HG02943 (cell line): Measurements from ENCODE around the gene FYB2.
"Not testable (repeated sequence)": the region's sequence is repeated elsewhere in the genome, so short reads cannot be mapped to it uniquely, and the experiment has no call there.

ENCODE experiments used
- ATAC-seq: cut with Tn5 transposase; IDR thresholded peaks from one replicate; pipeline ENCODE4 v1.9.1; 2021; ENCODE audit warnings: mild to moderate bottlenecking, low read depth, moderate library complexity; ENCODE audit not compliant: unreplicated experiment

Gene FYB2

DNA sequence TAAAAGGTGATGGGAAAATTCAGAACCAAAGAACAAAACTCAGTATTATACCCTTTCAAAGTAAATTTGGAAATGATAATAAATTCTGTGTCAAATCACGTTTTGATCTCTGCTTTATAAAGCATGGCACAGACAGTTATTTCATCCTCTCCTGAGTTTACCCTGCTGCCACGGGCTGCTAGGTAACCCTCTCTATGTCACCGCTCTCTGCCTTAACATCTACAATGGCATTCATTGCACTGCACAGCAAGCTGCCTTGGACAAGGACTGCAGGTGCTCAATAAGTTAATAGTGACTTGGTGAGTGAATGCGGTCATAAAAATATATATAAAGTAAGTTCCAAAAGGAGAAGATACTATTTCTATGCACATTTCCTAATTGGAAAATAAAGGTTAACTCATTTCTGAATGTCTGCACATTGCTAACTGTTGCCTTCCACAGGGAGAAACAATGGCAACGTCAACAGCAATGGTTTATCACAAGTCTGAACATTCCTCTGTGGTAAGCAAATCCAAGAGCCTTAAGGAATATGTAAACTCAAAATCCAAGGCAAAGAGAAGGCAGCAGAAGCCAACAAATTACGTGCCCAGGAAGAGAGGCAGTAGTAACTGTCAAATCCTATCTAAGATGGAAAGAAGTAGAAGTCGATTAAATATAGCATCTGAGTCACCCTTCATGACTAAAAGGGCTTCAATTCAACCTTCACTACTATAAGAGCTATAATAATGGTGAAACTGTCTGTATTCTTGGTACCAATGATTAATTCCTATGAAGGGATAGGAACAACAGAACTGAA lies 19.4 kb downstream of the FYB2 start:
- ATAC-seq = no peak

DNA sequence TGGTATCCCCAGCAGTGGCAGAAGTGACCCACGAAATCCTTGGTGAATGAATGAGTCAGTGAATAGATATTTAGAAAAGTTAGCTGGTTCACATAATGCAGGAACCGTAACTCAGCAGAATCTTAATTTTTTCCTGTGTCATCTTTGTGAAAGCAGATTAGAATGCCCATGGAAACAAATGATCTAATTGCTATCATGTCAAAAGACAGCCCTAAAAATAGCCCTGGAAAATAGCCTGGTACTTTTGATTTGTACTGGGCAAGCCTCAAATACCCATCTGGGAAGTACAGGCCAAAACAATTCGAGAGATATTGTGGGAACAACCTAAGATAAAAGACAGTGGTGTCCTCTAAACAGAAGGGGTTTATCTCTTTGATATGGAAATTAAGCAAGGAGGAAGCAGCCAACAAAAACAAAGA lies 21.1 kb downstream of the FYB2 start:
- ATAC-seq = no peak

DNA sequence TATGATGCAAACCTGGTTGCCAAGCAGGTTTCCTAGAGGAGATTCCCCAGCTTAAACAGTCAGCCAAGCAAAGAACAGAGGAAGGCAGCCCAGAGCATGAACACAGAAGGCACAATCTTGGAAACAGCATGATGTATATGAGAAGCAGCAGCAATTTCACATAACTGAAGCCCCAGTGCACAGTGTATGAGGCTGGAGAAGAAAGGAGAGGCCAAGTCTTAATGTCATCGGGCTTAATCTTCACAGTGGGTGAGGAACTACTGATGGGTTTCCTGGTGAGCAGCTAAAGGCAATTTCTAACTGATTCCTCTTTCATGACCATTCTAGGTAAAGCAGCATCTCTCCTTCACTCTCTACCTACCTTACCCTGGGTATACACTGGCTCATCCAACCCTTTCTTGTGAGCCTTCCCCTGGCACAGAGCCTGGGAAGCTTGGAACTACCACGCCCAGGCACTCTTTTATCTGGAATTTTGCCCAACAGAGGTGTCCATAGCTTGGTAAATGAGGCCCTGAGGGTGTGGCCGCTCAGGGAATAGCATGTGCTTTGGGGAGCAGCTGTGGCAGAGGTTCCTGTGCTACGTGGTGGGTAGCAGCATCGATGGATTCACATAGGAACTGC lies 22.0 kb downstream of the FYB2 start:
- no peak for ATAC-seq

- no peak for ATAC-seq
These were observed 23.3 kb downstream of the FYB2 start for GRCh38 chr1:56795870-56796269.

DNA sequence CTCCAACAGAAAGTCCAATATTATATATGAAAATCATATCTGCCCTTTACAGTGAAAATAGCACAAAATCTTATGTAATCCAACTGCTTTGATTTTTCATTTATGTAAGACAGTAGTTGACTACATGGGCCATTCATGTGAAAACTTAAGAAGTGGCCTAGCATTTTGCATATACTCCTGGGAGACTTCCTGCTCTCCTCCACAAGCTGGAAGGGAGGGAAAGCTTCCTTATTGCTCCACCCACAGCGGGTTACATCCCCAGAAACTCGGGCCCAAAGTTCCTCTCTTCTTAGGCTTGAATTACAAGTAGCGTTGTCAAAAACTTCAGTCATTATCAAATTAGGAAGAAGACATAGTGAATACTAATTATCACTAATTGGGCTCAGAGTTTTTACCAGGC lies 29.2 kb downstream of the FYB2 start:
- no peak for ATAC-seq

GRCh38 chr1:56788588-56788987 lies 30.6 kb downstream of the FYB2 start:
- ATAC-seq = no peak

DNA sequence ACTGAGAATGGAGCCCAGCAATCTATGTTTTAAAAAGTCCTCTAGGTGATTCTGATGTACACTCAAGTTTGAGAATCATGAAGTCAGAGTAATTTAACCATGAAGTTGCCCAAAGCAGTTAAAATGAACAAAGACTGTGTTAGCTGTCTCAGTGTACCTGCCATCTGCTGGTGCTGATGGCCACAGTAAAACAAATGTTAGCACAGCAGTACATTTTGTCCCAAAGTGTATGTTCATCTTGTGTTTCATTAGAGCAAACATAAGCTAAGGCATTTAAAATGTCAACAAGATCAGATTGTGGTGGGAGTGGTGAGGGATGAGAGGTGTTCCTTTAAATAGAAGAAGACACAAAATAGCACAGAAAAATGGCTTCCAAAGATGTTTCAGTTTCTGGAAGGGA lies 31.1 kb downstream of the FYB2 start:
- ATAC-seq = no peak

DNA sequence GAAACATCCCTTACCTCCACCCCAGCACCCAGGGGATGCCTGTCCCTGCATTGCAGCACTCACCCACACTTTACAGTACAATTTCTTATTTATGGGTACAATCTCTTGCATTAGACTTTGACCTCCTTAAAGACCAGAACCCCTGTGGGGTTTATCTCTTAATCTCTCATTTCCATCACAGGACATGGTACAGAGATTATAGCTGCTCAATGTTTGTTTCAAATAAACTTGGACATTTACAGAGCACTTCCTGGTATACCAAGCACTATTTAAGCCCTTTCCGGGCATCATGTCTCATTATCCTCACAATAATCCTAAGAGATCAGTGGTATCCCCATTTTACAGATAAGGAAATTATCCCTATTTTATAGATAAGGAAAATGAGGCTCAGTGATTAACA lies 31.9 kb downstream of the FYB2 start:
- no peak for ATAC-seq

GRCh38 chr1:56782773-56783172 lies 36.4 kb downstream of the FYB2 start:
- ATAC-seq = no peak

GRCh38 chr1:56780826-56781225 lies 38.4 kb downstream of the FYB2 start:
- ATAC-seq = no peak

DNA sequence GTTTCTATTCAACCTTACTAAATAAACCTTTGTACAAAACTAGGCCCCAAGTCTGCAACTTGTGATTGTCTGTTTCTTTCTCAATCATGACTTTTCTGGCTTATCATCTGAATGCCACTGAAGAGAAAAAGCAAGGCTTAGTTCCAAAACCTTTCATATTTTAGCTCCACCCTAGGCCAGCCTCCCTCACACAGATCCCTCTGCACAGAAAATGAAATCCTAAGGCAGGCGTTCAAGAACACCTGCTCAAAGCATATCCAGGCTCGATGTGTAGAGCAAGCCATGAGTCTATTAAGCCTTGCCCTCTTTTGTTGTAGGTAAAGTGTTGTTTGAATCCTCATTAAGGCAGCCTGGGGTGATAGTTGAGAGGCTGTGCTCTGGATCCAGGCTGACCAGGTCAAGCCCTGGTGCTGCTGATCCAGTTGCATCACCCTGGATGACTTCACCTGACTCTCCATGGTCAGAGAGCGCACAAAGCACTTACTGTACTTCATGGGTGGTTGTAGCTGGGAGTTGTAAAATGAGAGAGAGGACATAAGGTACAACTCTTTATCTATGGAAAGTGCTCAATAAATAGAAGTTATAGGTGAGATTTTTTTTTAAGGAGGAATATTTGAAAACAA lies 39.0 kb downstream of the FYB2 start:
- ATAC-seq = no peak

DNA sequence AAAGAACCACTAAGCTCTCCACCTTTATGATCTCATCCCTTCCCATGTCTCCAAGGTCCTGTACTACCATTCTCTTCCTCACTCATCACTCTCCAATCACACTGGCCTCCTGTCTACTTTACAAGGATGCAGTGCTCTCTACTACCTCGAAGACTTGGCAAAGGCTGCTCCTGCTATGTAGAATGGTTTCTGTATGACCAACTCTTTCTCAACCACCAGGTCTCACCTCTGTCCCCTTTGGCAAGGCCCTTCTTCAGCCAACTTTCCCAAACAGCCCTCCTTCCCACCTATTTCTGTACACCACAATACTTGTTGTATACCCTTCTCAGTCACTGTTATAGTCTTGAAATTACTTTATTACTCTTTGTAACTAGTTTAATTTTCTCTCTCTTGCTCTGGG lies 41.2 kb downstream of the FYB2 start:
- ATAC-seq = no peak

- ATAC-seq = not testable (repeated sequence)
These were observed 44.5 kb downstream of the FYB2 start for GRCh38 chr1:56774732-56775131.

GRCh38 chr1:56774067-56774609 lies 45.1 kb downstream of the FYB2 start:
- ATAC-seq = no peak

- no peak for ATAC-seq
These were observed 45.7 kb downstream of the FYB2 start for GRCh38 chr1:56773341-56774066.

DNA sequence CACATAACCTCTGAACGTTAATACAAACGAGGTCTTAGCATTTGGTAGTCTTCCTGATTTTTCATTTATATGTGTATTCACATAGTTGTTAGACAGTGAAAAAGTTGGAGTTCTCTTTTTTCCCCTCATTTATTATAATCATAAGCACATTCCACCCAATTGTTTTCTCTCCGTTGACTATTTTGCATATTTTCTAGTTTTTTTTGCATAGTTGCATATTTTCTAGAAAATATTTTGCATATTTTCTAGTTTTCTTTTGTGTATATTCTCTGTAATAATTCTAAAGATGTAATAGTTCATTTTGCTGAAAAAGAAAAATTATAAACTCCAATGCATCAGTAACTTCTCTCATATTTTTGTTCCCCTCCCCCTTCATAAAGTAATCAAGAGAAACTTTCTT lies 47.5 kb downstream of the FYB2 start:
- no peak for ATAC-seq

GRCh38 chr1:56758794-56759193 lies 60.4 kb downstream of the FYB2 start:
- no peak for ATAC-seq

DNA sequence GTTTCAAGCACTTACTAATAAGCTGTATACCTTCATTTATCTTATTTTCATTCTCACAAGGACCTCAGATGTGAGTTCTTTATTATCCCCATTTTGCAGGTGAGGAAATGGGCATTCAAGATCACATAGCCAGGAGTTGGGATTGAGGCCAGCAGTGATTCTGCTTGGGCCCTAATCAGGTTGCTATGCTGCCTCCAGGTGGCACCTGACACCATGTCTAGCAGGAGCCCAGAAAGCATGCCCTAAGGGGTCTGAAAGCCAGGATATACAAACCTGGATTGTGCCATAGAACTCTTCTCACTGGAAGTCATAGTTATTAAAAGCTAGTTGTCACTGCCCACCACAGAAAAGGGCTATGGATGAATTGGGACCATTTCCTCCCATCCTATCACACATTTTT lies 61.1 kb downstream of the FYB2 start:
- no peak for ATAC-seq

- ATAC-seq = no peak
These were observed 63.3 kb downstream of the FYB2 start for GRCh38 chr1:56755911-56756310.

DNA sequence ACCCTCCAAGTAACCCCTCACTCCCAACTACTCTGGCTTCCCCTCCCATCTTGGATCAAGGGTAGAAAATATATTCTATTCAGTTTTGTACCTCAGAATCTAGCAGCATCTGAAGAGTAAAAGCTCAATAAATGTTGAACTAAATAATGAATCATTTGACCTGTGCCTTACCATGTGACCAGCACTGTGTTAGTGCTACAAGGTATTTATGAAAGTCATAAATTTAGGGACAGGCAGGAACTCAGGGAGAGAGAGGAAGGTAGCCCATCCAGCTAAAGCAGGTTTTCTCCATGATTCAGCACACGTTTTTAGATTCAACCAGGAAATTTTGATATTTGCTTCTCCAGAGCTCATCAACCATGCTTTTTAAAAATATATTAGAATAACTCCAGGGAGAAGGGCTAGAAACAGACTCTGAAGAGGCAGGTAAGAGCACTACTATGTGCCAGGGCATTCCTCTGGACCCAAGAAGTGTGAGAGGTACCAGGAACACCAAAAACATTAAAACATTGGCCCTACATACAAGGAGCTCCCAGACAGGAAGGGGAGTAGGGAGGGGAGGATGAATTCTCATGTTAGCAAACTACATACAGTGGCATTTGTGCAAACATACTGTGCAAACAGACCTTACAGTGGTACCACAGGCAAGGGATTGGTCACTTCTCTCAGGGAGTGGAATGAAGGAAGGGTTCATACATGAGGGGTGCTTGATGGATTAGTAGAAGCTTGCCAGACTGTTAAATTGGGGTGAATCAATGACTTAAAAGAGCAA lies 64.3 kb downstream of the FYB2 start:
- no peak for ATAC-seq
